ENCODE results near the gene HLA-E. TPM values are rescaled to one million over a fixed set of nuclear protein-coding genes. Genes with fewer than 3 reads are reported as not detected.
"Not testable (repeated sequence)": the region's sequence is repeated elsewhere in the genome, so short reads cannot be mapped to it uniquely, and the experiment has no call there.

Gene HLA-E
- total RNA-seq, 1 donor from 2014 or later = 215 TPM

- Histone ChIP-seq H3K27me3 (ENCODE audit: control insufficient read depth, insufficient read depth, low read length) (peaks cover 21% of the 10 kb centered on the region), H3K4me3 (ENCODE audit: low read depth, low read length) (no peak overlapping the region), H3K36me3 (ENCODE audit: control insufficient read depth, insufficient read depth, low read length) (no peaks in the 10 kb centered on the region)
- peak; percentile 64 for DNase-seq (ENCODE audit: low read depth)
- peak; percentile 40 for TF ChIP-seq CTCF (IDR thresholded peaks at IDR 0.05; ENCODE audit: insufficient read depth, low read length, severe bottlenecking)
- no peak for FAIRE-seq
Measured at GRCh38 chr6:30483677-30484279, 5.5 kb upstream of the HLA-E start.

GRCh38 chr6:30485236-30485635, 4.1 kb upstream of the HLA-E start:
- H3K4me3 ChIP-seq (ENCODE audit: low read depth, low read length) = no peak overlapping the region
- FAIRE-seq = no peak
- H3K27me3 ChIP-seq (ENCODE audit: control insufficient read depth, insufficient read depth, low read length) = peaks cover 18% of the 10 kb centered on the region
- TF ChIP-seq CTCF (IDR thresholded peaks at IDR 0.05; ENCODE audit: insufficient read depth, low read length, severe bottlenecking) = no peak
- peaks cover 2% of the 10 kb centered on the region for H3K36me3 ChIP-seq (ENCODE audit: control insufficient read depth, insufficient read depth, low read length)
- no peak for DNase-seq (ENCODE audit: low read depth)

- FAIRE-seq = no peak
- Histone ChIP-seq H3K27me3 (ENCODE audit: control insufficient read depth, insufficient read depth, low read length) (no peaks in the 10 kb centered on the region), H3K36me3 (ENCODE audit: control insufficient read depth, insufficient read depth, low read length) (peaks cover 19% of the 10 kb centered on the region), H3K4me3 (ENCODE audit: low read depth, low read length) (no peak overlapping the region)
- DNase-seq (ENCODE audit: low read depth) = no peak
- no peak for TF ChIP-seq CTCF (IDR thresholded peaks at IDR 0.05; ENCODE audit: insufficient read depth, low read length, severe bottlenecking)
Measured at GRCh38 chr6:30487926-30488325, 1.4 kb upstream of the HLA-E start.

GRCh38 chr6:30488697-30489080, 620 bp upstream of the HLA-E start:
- not testable (repeated sequence) for DNase-seq (ENCODE audit: low read depth); H3K4me3 ChIP-seq (ENCODE audit: low read depth, low read length); H3K27me3 ChIP-seq (ENCODE audit: control insufficient read depth, insufficient read depth, low read length); FAIRE-seq
- H3K36me3 ChIP-seq (ENCODE audit: control insufficient read depth, insufficient read depth, low read length) = peaks cover 21% of the 10 kb centered on the region

- Histone ChIP-seq H3K27me3 (ENCODE audit: control insufficient read depth, insufficient read depth, low read length) (no peaks in the 10 kb centered on the region), H3K36me3 (ENCODE audit: control insufficient read depth, insufficient read depth, low read length) (peaks cover 22% of the 10 kb centered on the region), H3K4me3 (ENCODE audit: low read depth, low read length) (peak overlapping the region; percentile 80)
- no peak for TF ChIP-seq CTCF (IDR thresholded peaks at IDR 0.05; ENCODE audit: insufficient read depth, low read length, severe bottlenecking)
- FAIRE-seq (no peak), DNase-seq (ENCODE audit: low read depth) (peak; percentile 47)
Measured at GRCh38 chr6:30490026-30490876, 942 bp downstream of the HLA-E start.

- H3K36me3 ChIP-seq (ENCODE audit: control insufficient read depth, insufficient read depth, low read length) = peaks cover 22% of the 10 kb centered on the region
- DNase-seq (ENCODE audit: low read depth); H3K27me3 ChIP-seq (ENCODE audit: control insufficient read depth, insufficient read depth, low read length); H3K4me3 ChIP-seq (ENCODE audit: low read depth, low read length); FAIRE-seq: not testable (repeated sequence)
Measured at GRCh38 chr6:30491291-30491953, 2.1 kb downstream of the HLA-E start.

Measured in bronchial epithelial cell (primary cell).